Mesenchymal stem cell (in vitro differentiated cells and primary cell): ENCODE measurements around the gene KDM7A.

Source experiments
- DNase-seq: peaks from one replicate; pipeline ENCODE4 v3.0.0-alpha.2; 2013
- H2AFZ ChIP-seq: one replicate; pipeline ENCODE4 v1.6.1; 2013; ENCODE audit warnings: low read depth, mild to moderate bottlenecking, control low read depth, inconsistent platforms, low read length, moderate library complexity
- H2AK5ac ChIP-seq: 2 replicates; pipeline ENCODE4 v1.6.1; 2013; ENCODE audit warnings: low read length, moderate library complexity, mild to moderate bottlenecking, inconsistent platforms; ENCODE audit not compliant: severe bottlenecking
- H2BK120ac ChIP-seq: one replicate; pipeline ENCODE4 v1.6.1; 2013; ENCODE audit warnings: low read depth, mild to moderate bottlenecking, inconsistent platforms, low read length, moderate library complexity
- H2BK12ac ChIP-seq, 2 experiments: one replicate each; pipeline ENCODE4 v1.6.1; 2013; ENCODE audit warnings: inconsistent platforms in 2 of 2, low read length in 2 of 2, mild to moderate bottlenecking in 2 of 2, moderate library complexity in 2 of 2, control low read depth in 1 of 2
- H2BK15ac ChIP-seq: one replicate; pipeline ENCODE4 v1.6.1; 2013; ENCODE audit warnings: mild to moderate bottlenecking, low read depth, inconsistent platforms; ENCODE audit not compliant: poor library complexity, severe bottlenecking
- H2BK5ac ChIP-seq: 2 replicates; pipeline ENCODE4 v1.6.1; 2013; ENCODE audit warnings: low read depth, mild to moderate bottlenecking, low read length, control low read depth, inconsistent platforms; ENCODE audit not compliant: poor library complexity, severe bottlenecking
- H3K14ac ChIP-seq, 2 experiments: one replicate each; pipeline ENCODE4 v1.6.1; 2013; ENCODE audit warnings: inconsistent platforms in 2 of 2, low read length in 2 of 2, control low read depth in 1 of 2, mild to moderate bottlenecking in 1 of 2, moderate library complexity in 1 of 2
- H3K18ac ChIP-seq, 2 experiments: one replicate each; pipeline ENCODE4 v1.6.1; 2013; ENCODE audit warnings: inconsistent platforms in 2 of 2, low read length in 2 of 2, control low read depth in 1 of 2, low read depth in 1 of 2, mild to moderate bottlenecking in 1 of 2
- H3K23ac ChIP-seq, 2 experiments: one replicate each; pipeline ENCODE4 v1.6.1; 2013; ENCODE audit warnings: inconsistent platforms in 2 of 2, low read length in 2 of 2, mild to moderate bottlenecking in 2 of 2, moderate library complexity in 2 of 2, control low read depth in 1 of 2
- H3K27ac ChIP-seq: 2 replicates; pipeline ENCODE4 v1.5.1; 2013; ENCODE audit warnings: mild to moderate bottlenecking, moderate library complexity, low read length, control low read depth, inconsistent platforms; ENCODE audit not compliant: poor library complexity, severe bottlenecking
- H3K27me3 ChIP-seq, 2 experiments: 2 replicates each; pipeline versions ENCODE4 v1.6.1 to v1.7.0; 2013; ENCODE audit warnings: low read length in 2 of 2, mild to moderate bottlenecking in 2 of 2, moderate library complexity in 2 of 2, control low read depth in 1 of 2, inconsistent platforms in 1 of 2; ENCODE audit not compliant: control insufficient read depth in 1 of 2, insufficient read depth in 1 of 2
- H3K36me3 ChIP-seq, 2 experiments: 2 replicates each; pipeline versions ENCODE4 v1.6.1 to v1.7.0; 2013; ENCODE audit warnings: low read length in 2 of 2, control low read depth in 1 of 2, inconsistent platforms in 1 of 2, low read depth in 1 of 2, mild to moderate bottlenecking in 1 of 2; ENCODE audit not compliant: insufficient read depth in 2 of 2, control insufficient read depth in 1 of 2
- H3K4ac ChIP-seq, 2 experiments: one replicate each; pipeline ENCODE4 v1.6.1; 2013; ENCODE audit warnings: inconsistent platforms in 2 of 2, low read length in 2 of 2, mild to moderate bottlenecking in 2 of 2, moderate library complexity in 2 of 2, control low read depth in 1 of 2, low read depth in 1 of 2
- H3K4me1 ChIP-seq: 2 replicates; pipeline ENCODE4 v1.6.1; 2013; ENCODE audit warnings: low read depth, low read length, control low read depth; ENCODE audit not compliant: control insufficient read depth, insufficient read depth
- H3K4me2 ChIP-seq: 2 replicates; pipeline ENCODE4 v1.6.1; 2013; ENCODE audit warnings: low read length, mild to moderate bottlenecking, inconsistent platforms; ENCODE audit not compliant: poor library complexity, severe bottlenecking
- H3K4me3 ChIP-seq, 2 experiments: 2 replicates each; pipeline versions ENCODE4 v1.5.1 to v1.7.0; 2013; ENCODE audit warnings: low read length in 2 of 2, mild to moderate bottlenecking in 2 of 2, control low read depth in 1 of 2, low read depth in 1 of 2; ENCODE audit not compliant: insufficient read depth in 1 of 2
- H3K79me1 ChIP-seq: replicated peaks from 2 replicates; pipeline ENCODE4 v1.6.1; 2013; ENCODE audit warnings: mild to moderate bottlenecking, control low read depth, low read length, inconsistent platforms; ENCODE audit not compliant: poor library complexity, severe bottlenecking
- H3K9ac ChIP-seq: 2 replicates; pipeline ENCODE4 v1.7.0; 2013; ENCODE audit warnings: mild to moderate bottlenecking, low read length, moderate library complexity
- H3K9me3 ChIP-seq: 2 replicates; pipeline ENCODE4 v1.7.0; 2013; ENCODE audit warnings: mild to moderate bottlenecking, low read length; ENCODE audit not compliant: control insufficient read depth
- H4K8ac ChIP-seq: one replicate; pipeline ENCODE4 v1.6.1; 2013; ENCODE audit warnings: inconsistent platforms, mild to moderate bottlenecking, low read length, moderate library complexity
- H4K91ac ChIP-seq: one replicate; pipeline ENCODE4 v1.6.1; 2013; ENCODE audit warnings: mild to moderate bottlenecking, low read length, inconsistent platforms
- WGBS: methylation state at CpG from one replicate; pipeline ENCODE4 v1.1.7; 2013; ENCODE audit warnings: mixed read lengths; 5-methylcytosine and 5-hydroxymethylcytosine counted together

Gene KDM7A

GRCh38 chr7:140039066-140039465, 137.7 kb downstream of the KDM7A start:
- no peak overlapping the region for H3K4me2 ChIP-seq
- H3K14ac ChIP-seq: no peak overlapping the region
- H2AK5ac ChIP-seq: no peak overlapping the region
- H4K91ac ChIP-seq: no peak overlapping the region
- H3K9me3 ChIP-seq: no peaks in the 10 kb centered on the region
- H3K4me1 ChIP-seq: peaks cover 10% of the 10 kb centered on the region
- H2AFZ ChIP-seq: no peak overlapping the region
- H3K23ac ChIP-seq: no peak overlapping the region
- no peak overlapping the region for H4K8ac ChIP-seq
- no peak overlapping the region for H2BK12ac ChIP-seq
- H3K79me1 ChIP-seq: peaks cover 4% of the 10 kb centered on the region
- H3K4me3 ChIP-seq: no peak overlapping the region
- no peak overlapping the region for H3K4ac ChIP-seq
- no peak overlapping the region for H3K9ac ChIP-seq
- H3K27me3 ChIP-seq: no peaks in the 10 kb centered on the region
- WGBS: 54% methylated on average over 3 of the region's 7 CpGs
- peaks cover 14 to 47% of the 10 kb centered on the region in 2 experiments for H3K36me3 ChIP-seq
- H3K27ac ChIP-seq: no peak overlapping the region
- DNase-seq: no peak
- no peak overlapping the region for H2BK5ac ChIP-seq
- no peak overlapping the region for H3K18ac ChIP-seq
- H2BK15ac ChIP-seq: no peak overlapping the region
- H2BK120ac ChIP-seq: no peak overlapping the region

- Histone ChIP-seq H2AK5ac (peak overlapping the region; percentile 29), H2BK15ac (no peak overlapping the region), H3K23ac (no peak overlapping the region), H3K27me3 (no peaks in the 10 kb centered on the region), H3K4me1 (peaks cover 12% of the 10 kb centered on the region), H2BK12ac (peak overlapping the region in 1 of 2 experiments; percentile 23), H3K4me2 (no peak overlapping the region), H2AFZ (no peak overlapping the region), H4K8ac (no peak overlapping the region), H3K79me1 (peaks cover 4% of the 10 kb centered on the region), H3K4ac (no peak overlapping the region), H2BK120ac (no peak overlapping the region), H3K14ac (no peak overlapping the region), H3K18ac (no peak overlapping the region), H3K9ac (no peak overlapping the region), H3K4me3 (no peak overlapping the region), H3K9me3 (no peaks in the 10 kb centered on the region), H2BK5ac (no peak overlapping the region), H4K91ac (no peak overlapping the region), H3K27ac (no peak overlapping the region), H3K36me3 (peaks cover 14 to 47% of the 10 kb centered on the region in 2 experiments)
- WGBS: 50% methylated on average over 11 of the region's 11 CpGs
- peak; percentile 41 for DNase-seq
These were observed 140.4 kb downstream of the KDM7A start for GRCh38 chr7:140036224-140036962.

- peaks cover 12% of the 10 kb centered on the region for H3K4me1 ChIP-seq
- no peak overlapping the region for H4K8ac ChIP-seq
- H2BK5ac ChIP-seq: no peak overlapping the region
- H3K9ac ChIP-seq: no peak overlapping the region
- H3K9me3 ChIP-seq: no peaks in the 10 kb centered on the region
- no peak overlapping the region for H2BK120ac ChIP-seq
- H4K91ac ChIP-seq: no peak overlapping the region
- no peak overlapping the region for H2AK5ac ChIP-seq
- no peak overlapping the region for H3K4me3 ChIP-seq
- H3K18ac ChIP-seq: no peak overlapping the region
- no peak overlapping the region for H3K4me2 ChIP-seq
- H2AFZ ChIP-seq: no peak overlapping the region
- no peak overlapping the region for H3K27ac ChIP-seq
- DNase-seq: peak; percentile 34
- no peak overlapping the region for H3K23ac ChIP-seq
- no peaks in the 10 kb centered on the region for H3K27me3 ChIP-seq
- H3K4ac ChIP-seq: no peak overlapping the region
- no peak overlapping the region for H3K14ac ChIP-seq
- peaks cover 14 to 40% of the 10 kb centered on the region in 2 experiments for H3K36me3 ChIP-seq
- no peak overlapping the region for H2BK15ac ChIP-seq
- peaks cover 4% of the 10 kb centered on the region for H3K79me1 ChIP-seq
- H2BK12ac ChIP-seq: no peak overlapping the region
- 53% methylated on average over 3 of the region's 7 CpGs for WGBS
These were observed 141.2 kb downstream of the KDM7A start for GRCh38 chr7:140035400-140036223.
